C4-2B (cell line): Measurements from ENCODE around the gene RGP1.

Source experiments
- H3K27ac ChIP-seq: fragments of 450-650 bp; 2 replicates; pipeline ENCODE4 v1.5.1; 2017
- CTCF ChIP-seq: fragments of 450-650 bp; conservative IDR thresholded peaks from 2 replicates; pipeline ENCODE4 v1.5.1; 2017; ENCODE audit warnings: mild to moderate bottlenecking
- ZFX ChIP-seq: fragments of 450-650 bp; IDR thresholded peaks from 2 replicates; pipeline ENCODE4 v1.6.1; 2017

RGP1 gene

GRCh38 chr9:35748858-35749514, at the start of gene RGP1, which contains the start of gene GBA2:
Gene RGP1, plus strand, starts transcription at chr9:35749287. Its CDS starts 469 bp downstream, at chr9:35749756.
Gene GBA2, minus strand, starts transcription at chr9:35749228. Its CDS starts 524 bp downstream, at chr9:35748704.
- TF ChIP-seq ZFX (peak; percentile 80), CTCF (no peak)
- peak within 1 kb of the TSS; percentile 90 for H3K27ac ChIP-seq

- TF ChIP-seq CTCF = no peak
- no peak for TF ChIP-seq ZFX
- H3K27ac ChIP-seq = no peak overlapping the region
These were observed 49.1 kb upstream of the RGP1 start for GRCh38 chr9:35700031-35700430.

- TF ChIP-seq ZFX = no peak
- no peak for TF ChIP-seq CTCF
- no peak overlapping the region for H3K27ac ChIP-seq
These were observed 48.1 kb upstream of the RGP1 start for GRCh38 chr9:35700942-35701341.

GRCh38 chr9:35702696-35703095, 46.4 kb upstream of the RGP1 start:
- H3K27ac ChIP-seq = no peak overlapping the region
- TF ChIP-seq ZFX = no peak
- TF ChIP-seq CTCF = no peak

- H3K27ac ChIP-seq = no peak overlapping the region
- no peak for TF ChIP-seq ZFX
- TF ChIP-seq CTCF = no peak
These were observed 45.0 kb upstream of the RGP1 start for GRCh38 chr9:35703906-35704672.

- no peak for TF ChIP-seq CTCF
- TF ChIP-seq ZFX = no peak
- H3K27ac ChIP-seq = no peak overlapping the region
These were observed 43.7 kb upstream of the RGP1 start for GRCh38 chr9:35705372-35705771.

GRCh38 chr9:35705836-35706430, 43.2 kb upstream of the RGP1 start:
- TF ChIP-seq ZFX (no peak), CTCF (no peak)
- no peak overlapping the region for H3K27ac ChIP-seq
